DOHH2 (cell line): ENCODE data around the gene GLYATL1.

Source experiments
- H3F3A ChIP-seq: fragments of 200-600 bp; sonication (generic), shearing (Covaris generic); 2 replicates; pipeline ENCODE4 v1.6.0; 2016; ENCODE audit warnings: antibody characterized with exemption, mild to moderate bottlenecking; ENCODE audit not compliant: control insufficient read depth, insufficient read depth
- H3K27ac ChIP-seq: fragments of 200-600 bp; sonication (generic); 2 replicates; pipeline ENCODE4 v1.5.1; 2014; ENCODE audit warnings: low read depth, mild to moderate bottlenecking, low read length, moderate library complexity
- H3K27me3 ChIP-seq: fragments of 200-600 bp; sonication (generic); 2 replicates; pipeline ENCODE4 v1.6.1; 2014; ENCODE audit warnings: mild to moderate bottlenecking, low read length, mixed read lengths; ENCODE audit not compliant: control insufficient read depth
- H3K36me3 ChIP-seq: fragments of 200-600 bp; sonication (generic); 2 replicates; pipeline ENCODE4 v1.6.1; 2014; ENCODE audit warnings: mild to moderate bottlenecking, low read length, moderate library complexity, mixed read lengths; ENCODE audit not compliant: control insufficient read depth
- H3K4me1 ChIP-seq: fragments of 200-600 bp; sonication (generic); 2 replicates; pipeline ENCODE4 v1.6.1; 2014; ENCODE audit warnings: mild to moderate bottlenecking, low read length, mixed read lengths; ENCODE audit not compliant: control insufficient read depth
- H3K4me2 ChIP-seq: fragments of 200-600 bp; sonication (generic); 2 replicates; pipeline ENCODE4 v1.6.0; 2014; ENCODE audit warnings: mild to moderate bottlenecking, low read length, moderate library complexity
- H3K4me3 ChIP-seq: fragments of 200-600 bp; sonication (generic); 2 replicates; pipeline ENCODE4 v1.5.1; 2014; ENCODE audit warnings: mild to moderate bottlenecking, low read length, mixed read lengths
- H3K79me2 ChIP-seq: fragments of 200-600 bp; sonication (generic); 2 replicates; pipeline ENCODE4 v1.6.1; 2014; ENCODE audit warnings: mild to moderate bottlenecking, low read length, mixed read lengths; ENCODE audit not compliant: control insufficient read depth
- H3K9me2 ChIP-seq: fragments of 200-600 bp; sonication (generic); replicated peaks from 2 replicates; pipeline ENCODE4 v1.6.1; 2014; ENCODE audit warnings: mild to moderate bottlenecking, low read length, mixed read lengths; ENCODE audit not compliant: control insufficient read depth
- H3K9me3 ChIP-seq: fragments of 200-600 bp; sonication (generic); 2 replicates; pipeline ENCODE4 v1.6.1; 2014; ENCODE audit warnings: antibody characterized with exemption, low read length, mixed read lengths; ENCODE audit not compliant: control insufficient read depth, insufficient read depth
- H4K20me1 ChIP-seq: fragments of 200-600 bp; sonication (generic); 2 replicates; pipeline ENCODE4 v1.6.0; 2014; ENCODE audit warnings: low read depth, mild to moderate bottlenecking, antibody characterized with exemption, low read length, moderate library complexity; ENCODE audit not compliant: control insufficient read depth, insufficient read depth
- EZH2phosphoT487 ChIP-seq: fragments of 200-600 bp; sonication (generic); IDR thresholded peaks from 2 replicates; pipeline ENCODE4 v1.6.1; 2017; ENCODE audit warnings: borderline replicate concordance, mild to moderate bottlenecking, antibody characterized with exemption, low read length, moderate library complexity, mixed read lengths
- TF ChIP-seq, protein P1 (sequence below): fragments of 200-600 bp; sonication (generic); IDR thresholded peaks from one replicate; pipeline ENCODE4 v1.5.1; 2014; ENCODE audit warnings: antibody characterized with exemption, mild to moderate bottlenecking, low read depth, low read length; ENCODE audit not compliant: poor library complexity, severe bottlenecking

The GLYATL1 gene

DNA sequence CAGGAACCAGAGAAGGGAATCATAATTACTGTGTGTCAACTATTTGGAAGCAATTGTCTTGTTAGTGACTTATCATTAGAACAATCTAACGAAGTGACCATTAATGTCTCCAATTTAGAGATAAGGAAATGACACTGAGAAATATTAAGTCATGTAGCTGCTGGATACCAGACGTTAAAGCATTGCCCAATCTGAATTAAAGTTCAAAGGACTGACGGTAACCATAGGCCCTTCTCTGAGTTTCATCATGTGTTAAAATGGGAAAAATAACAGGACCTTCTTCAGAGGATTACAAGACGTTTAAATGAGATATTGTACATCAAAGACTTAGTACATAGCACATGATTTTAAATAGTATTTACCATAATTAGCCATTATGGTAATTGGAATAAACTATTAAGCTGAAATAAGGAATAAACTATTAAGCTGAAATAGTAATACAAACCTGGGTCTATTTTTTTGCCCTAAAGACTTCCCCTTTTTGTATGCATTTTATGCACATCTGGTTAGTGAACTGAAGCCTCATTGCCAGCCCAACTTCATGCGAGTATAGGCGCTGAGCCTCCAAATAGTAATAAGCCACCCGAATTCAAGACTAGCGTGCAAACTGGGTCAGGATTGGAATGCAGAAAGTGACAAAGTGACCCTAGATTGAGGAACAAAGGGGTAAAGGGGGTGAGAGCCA is 41.0 kb downstream of the GLYATL1 start:
- Histone ChIP-seq H3K27me3 (no peaks in the 10 kb centered on the region), H3K27ac (no peak overlapping the region), H3K9me3 (no peaks in the 10 kb centered on the region), H3K36me3 (no peaks in the 10 kb centered on the region), H3K4me3 (no peak overlapping the region), H3K9me2 (no peaks in the 10 kb centered on the region), H3K4me2 (peak overlapping the region; percentile 17), H3F3A (no peaks in the 10 kb centered on the region), H4K20me1 (no peaks in the 10 kb centered on the region), H3K79me2 (no peaks in the 10 kb centered on the region), H3K4me1 (peaks cover 12% of the 10 kb centered on the region)
- TF ChIP-seq, protein P1, sequence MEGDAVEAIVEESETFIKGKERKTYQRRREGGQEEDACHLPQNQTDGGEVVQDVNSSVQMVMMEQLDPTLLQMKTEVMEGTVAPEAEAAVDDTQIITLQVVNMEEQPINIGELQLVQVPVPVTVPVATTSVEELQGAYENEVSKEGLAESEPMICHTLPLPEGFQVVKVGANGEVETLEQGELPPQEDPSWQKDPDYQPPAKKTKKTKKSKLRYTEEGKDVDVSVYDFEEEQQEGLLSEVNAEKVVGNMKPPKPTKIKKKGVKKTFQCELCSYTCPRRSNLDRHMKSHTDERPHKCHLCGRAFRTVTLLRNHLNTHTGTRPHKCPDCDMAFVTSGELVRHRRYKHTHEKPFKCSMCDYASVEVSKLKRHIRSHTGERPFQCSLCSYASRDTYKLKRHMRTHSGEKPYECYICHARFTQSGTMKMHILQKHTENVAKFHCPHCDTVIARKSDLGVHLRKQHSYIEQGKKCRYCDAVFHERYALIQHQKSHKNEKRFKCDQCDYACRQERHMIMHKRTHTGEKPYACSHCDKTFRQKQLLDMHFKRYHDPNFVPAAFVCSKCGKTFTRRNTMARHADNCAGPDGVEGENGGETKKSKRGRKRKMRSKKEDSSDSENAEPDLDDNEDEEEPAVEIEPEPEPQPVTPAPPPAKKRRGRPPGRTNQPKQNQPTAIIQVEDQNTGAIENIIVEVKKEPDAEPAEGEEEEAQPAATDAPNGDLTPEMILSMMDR = no peak
- no peak for TF ChIP-seq EZH2phosphoT487

- H3K27me3 ChIP-seq = no peaks in the 10 kb centered on the region
- no peaks in the 10 kb centered on the region for H3K36me3 ChIP-seq
- peaks cover 6% of the 10 kb centered on the region for H3K4me1 ChIP-seq
- no peaks in the 10 kb centered on the region for H3F3A ChIP-seq
- H3K9me2 ChIP-seq = no peaks in the 10 kb centered on the region
- TF ChIP-seq, protein P1 = no peak
- no peak for TF ChIP-seq EZH2phosphoT487
- H3K27ac ChIP-seq = no peak overlapping the region
- no peak overlapping the region for H3K4me3 ChIP-seq
- peaks cover 5% of the 10 kb centered on the region; the same call in 1 of the 2 replicates for H3K9me3 ChIP-seq
- H4K20me1 ChIP-seq = no peaks in the 10 kb centered on the region
- no peak overlapping the region for H3K4me2 ChIP-seq
- H3K79me2 ChIP-seq = no peaks in the 10 kb centered on the region
These were observed 53.2 kb downstream of the GLYATL1 start for GRCh38 chr11:58992489-58992888.

- no peaks in the 10 kb centered on the region for H4K20me1 ChIP-seq
- no peak for TF ChIP-seq EZH2phosphoT487
- TF ChIP-seq, protein P1 = no peak
- no peaks in the 10 kb centered on the region for H3K36me3 ChIP-seq
- H3F3A ChIP-seq = no peaks in the 10 kb centered on the region
- no peak overlapping the region for H3K4me3 ChIP-seq
- no peaks in the 10 kb centered on the region for H3K9me2 ChIP-seq
- H3K9me3 ChIP-seq = peaks cover 5% of the 10 kb centered on the region; the same call in 1 of the 2 replicates
- H3K27me3 ChIP-seq = no peaks in the 10 kb centered on the region
- H3K4me2 ChIP-seq = no peak overlapping the region
- H3K4me1 ChIP-seq = peaks cover 8% of the 10 kb centered on the region
- no peaks in the 10 kb centered on the region for H3K79me2 ChIP-seq
- H3K27ac ChIP-seq = no peak overlapping the region
These were observed 54.9 kb downstream of the GLYATL1 start for GRCh38 chr11:58994171-58994570.
